PFSK-1 (cell line): ENCODE results near the gene GSG1L.

Experiments
- POLR2AphosphoS5 ChIP-seq: IDR thresholded peaks from 2 replicates; pipeline ENCODE4 v1.6.1; 2012; ENCODE audit warnings: low read depth, mild to moderate bottlenecking, control low read depth, low read length, moderate library complexity
- SIN3A ChIP-seq: IDR thresholded peaks from 2 replicates; pipeline ENCODE4 v1.6.1; 2012; ENCODE audit warnings: mild to moderate bottlenecking, low read length, moderate library complexity, borderline replicate concordance; ENCODE audit not compliant: insufficient read depth
- TAF1 ChIP-seq: IDR thresholded peaks from 2 replicates; pipeline ENCODE4 v1.6.1; 2012; ENCODE audit warnings: low read length, control low read depth, borderline replicate concordance; ENCODE audit not compliant: insufficient read depth
- TF ChIP-seq, protein P1 (sequence below), 2 experiments: IDR thresholded peaks; 2 replicates each; pipeline versions ENCODE4 v1.6.1 to v1.8.0; 2011 to 2012; ENCODE audit warnings: low read depth in 2 of 2, low read length in 2 of 2, control low read depth in 1 of 2, inconsistent platforms in 1 of 2, mild to moderate bottlenecking in 1 of 2, moderate library complexity in 1 of 2; ENCODE audit not compliant: insufficient read depth in 1 of 2

DNA sequence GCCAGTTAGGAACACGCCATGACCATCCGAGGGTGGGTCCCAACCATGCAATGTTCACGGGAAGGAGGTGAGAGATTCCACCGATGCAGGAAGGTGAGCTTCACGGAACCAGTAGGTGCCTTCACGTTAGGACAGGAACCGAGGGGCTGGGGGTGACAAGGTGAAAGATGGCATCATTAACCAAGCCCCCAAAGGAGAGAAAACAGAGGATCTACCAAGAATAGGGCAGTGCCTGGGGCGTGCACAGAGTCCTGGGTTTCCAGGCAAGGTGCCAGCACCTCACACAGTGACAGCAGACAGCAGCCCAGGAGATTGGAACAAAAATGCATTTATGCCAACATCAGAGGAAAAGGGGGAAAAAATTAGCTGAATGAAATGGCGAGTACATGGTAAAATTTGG, 137.9 kb downstream of the GSG1L start:
- TF ChIP-seq, protein P1, sequence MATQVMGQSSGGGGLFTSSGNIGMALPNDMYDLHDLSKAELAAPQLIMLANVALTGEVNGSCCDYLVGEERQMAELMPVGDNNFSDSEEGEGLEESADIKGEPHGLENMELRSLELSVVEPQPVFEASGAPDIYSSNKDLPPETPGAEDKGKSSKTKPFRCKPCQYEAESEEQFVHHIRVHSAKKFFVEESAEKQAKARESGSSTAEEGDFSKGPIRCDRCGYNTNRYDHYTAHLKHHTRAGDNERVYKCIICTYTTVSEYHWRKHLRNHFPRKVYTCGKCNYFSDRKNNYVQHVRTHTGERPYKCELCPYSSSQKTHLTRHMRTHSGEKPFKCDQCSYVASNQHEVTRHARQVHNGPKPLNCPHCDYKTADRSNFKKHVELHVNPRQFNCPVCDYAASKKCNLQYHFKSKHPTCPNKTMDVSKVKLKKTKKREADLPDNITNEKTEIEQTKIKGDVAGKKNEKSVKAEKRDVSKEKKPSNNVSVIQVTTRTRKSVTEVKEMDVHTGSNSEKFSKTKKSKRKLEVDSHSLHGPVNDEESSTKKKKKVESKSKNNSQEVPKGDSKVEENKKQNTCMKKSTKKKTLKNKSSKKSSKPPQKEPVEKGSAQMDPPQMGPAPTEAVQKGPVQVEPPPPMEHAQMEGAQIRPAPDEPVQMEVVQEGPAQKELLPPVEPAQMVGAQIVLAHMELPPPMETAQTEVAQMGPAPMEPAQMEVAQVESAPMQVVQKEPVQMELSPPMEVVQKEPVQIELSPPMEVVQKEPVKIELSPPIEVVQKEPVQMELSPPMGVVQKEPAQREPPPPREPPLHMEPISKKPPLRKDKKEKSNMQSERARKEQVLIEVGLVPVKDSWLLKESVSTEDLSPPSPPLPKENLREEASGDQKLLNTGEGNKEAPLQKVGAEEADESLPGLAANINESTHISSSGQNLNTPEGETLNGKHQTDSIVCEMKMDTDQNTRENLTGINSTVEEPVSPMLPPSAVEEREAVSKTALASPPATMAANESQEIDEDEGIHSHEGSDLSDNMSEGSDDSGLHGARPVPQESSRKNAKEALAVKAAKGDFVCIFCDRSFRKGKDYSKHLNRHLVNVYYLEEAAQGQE (IDR thresholded peaks at IDR 0.05; ENCODE audit: insufficient read depth in 1 of 2, low read depth in 2 of 2, low read length in 2 of 2), result no peak
- TF ChIP-seq TAF1 (no peak), POLR2AphosphoS5 (no peak), SIN3A (no peak)
